HG02884 (cell line): ENCODE measurements around the gene CD1C.
"Not testable (repeated sequence)": the region's sequence is repeated elsewhere in the genome, so short reads cannot be mapped to it uniquely, and the experiment has no call there.

Experiments
- ATAC-seq: cut with Tn5 transposase; IDR thresholded peaks from one replicate; pipeline ENCODE4 v1.9.1; 2021; ENCODE audit warnings: mild to moderate bottlenecking, moderate library complexity; ENCODE audit not compliant: unreplicated experiment

CD1C gene

GRCh38 chr1:158328426-158328825, 38.7 kb downstream of the CD1C start:
- ATAC-seq, result no peak

- ATAC-seq, result no peak
These were observed 39.6 kb downstream of the CD1C start for GRCh38 chr1:158329300-158329699.

GRCh38 chr1:158329733-158330132, 40.0 kb downstream of the CD1C start:
- ATAC-seq, result no peak

- no peak for ATAC-seq
These were observed 40.8 kb downstream of the CD1C start for GRCh38 chr1:158330391-158331105.

DNA sequence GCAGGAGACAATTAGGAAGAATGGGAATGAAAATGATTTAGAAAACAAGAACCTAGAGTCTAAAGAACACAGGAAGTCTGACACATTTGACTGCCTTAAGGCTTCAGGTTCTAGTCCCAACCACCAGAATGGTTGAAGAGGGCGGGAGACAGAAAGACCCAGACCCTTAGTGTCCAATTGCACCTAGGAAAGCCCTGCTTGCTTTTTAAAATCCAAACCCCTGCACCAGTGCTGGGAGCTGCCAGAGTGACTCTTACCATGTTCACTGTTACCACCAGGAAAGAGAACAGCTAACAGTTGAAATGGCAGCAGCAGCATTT, 41.3 kb downstream of the CD1C start:
- no peak for ATAC-seq

DNA sequence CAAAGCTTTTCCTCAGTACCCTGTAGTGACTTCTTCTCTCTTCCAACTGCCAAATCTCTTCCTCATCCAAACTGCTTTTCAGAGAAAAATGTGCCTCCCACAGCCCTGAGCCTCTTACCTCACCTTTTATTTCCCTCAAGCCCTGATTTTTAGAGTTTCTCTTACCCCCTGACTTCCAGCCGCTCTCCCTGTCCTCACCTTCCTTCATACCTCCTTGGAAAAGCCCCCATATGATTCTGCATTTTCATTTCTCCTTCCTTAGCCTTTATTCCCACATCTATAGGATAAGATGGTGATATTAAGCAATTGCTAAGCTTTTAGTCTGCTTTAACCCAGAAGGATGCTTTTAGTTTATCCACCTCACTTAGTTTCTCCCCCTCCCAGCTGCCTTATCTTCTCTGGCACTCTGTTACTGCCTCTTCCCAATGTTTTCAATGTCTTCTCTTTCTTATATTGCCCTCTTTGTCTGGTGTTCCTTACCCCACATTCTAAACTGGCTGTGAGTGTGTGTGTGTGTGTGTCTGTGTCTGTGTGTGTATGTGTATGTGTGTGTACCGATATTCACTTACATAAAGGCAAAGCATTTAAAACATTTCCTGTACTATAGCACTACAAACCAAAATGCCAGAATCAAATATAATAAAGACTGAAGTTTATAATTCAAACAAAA, 41.9 kb downstream of the CD1C start, which contains the start of gene CD1B:
TSS of gene CD1B (minus strand) at position 51 of the 670 bp plus-strand sequence. CDS start 108 bp downstream, outside the sequence.
- no peak for ATAC-seq

- ATAC-seq, result no peak
These were observed 43.9 kb downstream of the CD1C start for GRCh38 chr1:158333405-158334155.

DNA sequence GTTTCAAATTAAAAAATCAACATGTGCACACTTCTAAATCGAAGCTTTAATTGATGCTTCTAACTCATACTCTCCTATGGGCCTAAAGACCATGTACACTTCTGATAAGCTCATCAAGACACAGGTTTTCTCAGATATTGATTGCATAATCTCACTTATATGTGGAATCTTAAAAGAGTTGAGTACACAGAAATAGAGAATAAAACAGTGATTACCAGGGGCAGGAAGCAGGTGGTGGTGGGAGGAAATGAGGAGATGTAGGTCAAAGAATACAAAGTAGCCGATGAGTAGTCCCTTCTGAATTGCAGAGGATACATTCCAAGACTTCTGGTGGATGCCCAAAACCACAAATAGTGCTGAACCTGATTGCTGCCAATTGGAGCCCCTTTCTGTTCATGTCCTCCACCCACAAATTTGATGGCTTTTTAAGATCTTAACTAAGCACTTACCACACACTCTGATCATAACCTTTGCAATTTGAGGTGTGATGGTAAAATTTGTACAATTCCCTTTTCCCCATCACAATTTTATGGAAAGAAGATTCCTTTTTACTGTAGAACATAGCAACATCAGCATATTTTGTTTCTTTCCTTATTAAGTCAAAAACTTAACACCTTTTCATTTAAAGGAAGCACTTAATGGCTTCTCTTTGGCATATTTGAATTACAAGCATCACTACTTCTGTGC, 44.9 kb downstream of the CD1C start:
- no peak for ATAC-seq

DNA sequence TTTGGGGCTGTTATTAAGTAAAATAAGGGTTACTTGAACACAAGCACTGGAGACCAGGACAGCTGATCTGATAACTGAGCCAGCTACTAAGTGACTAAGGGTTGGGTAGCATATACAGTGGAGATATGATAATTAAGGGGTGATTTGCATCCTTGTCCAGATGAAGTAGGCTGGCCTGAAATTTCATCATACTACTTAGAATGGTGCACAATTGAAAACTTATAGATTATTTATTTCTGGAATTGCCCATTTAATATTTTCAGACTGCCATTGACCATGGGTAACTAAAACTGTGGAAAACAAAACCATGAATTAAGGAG, 45.5 kb downstream of the CD1C start:
- ATAC-seq, result no peak

DNA sequence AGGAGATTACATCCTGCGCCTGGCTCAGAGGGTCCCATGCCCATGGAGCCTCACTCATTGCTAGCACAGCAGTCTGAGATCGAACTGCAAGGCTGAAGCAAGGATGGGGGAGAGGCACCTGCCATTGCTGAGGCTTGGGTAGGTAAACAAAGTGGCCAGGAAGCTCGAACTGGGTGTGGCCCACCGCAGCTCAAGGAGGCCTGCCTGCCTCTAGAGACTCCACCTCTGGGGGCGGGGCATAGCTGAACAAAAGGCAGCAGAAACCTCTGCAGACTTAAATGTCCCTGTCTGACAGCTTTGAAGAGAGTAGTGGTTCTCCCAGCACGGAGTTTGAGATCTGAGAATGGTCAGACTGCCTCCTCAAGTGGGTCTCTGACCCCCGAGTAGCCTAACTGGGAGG, 46.7 kb downstream of the CD1C start:
- not testable (repeated sequence) for ATAC-seq
